HG02981 (cell line): Measurements from ENCODE around the gene LRP2.

Experiments used
- ATAC-seq: cut with Tn5 transposase; IDR thresholded peaks from one replicate; pipeline ENCODE4 v1.9.1; 2021; ENCODE audit warnings: mild to moderate bottlenecking, moderate library complexity; ENCODE audit not compliant: unreplicated experiment

LRP2 gene

GRCh38 chr2:169247211-169247610 is 115.1 kb downstream of the LRP2 start:
- ATAC-seq = no peak

- ATAC-seq = no peak
These were observed 121.9 kb downstream of the LRP2 start for GRCh38 chr2:169240405-169240804.

GRCh38 chr2:169237939-169238338 is 124.4 kb downstream of the LRP2 start:
- no peak for ATAC-seq

- ATAC-seq = no peak
These were observed 125.0 kb downstream of the LRP2 start for GRCh38 chr2:169237286-169237685.

GRCh38 chr2:169232551-169233154 is 129.7 kb downstream of the LRP2 start:
- no peak for ATAC-seq

GRCh38 chr2:169230204-169230603 is 132.1 kb downstream of the LRP2 start:
- no peak for ATAC-seq

GRCh38 chr2:169229590-169229989 is 132.7 kb downstream of the LRP2 start:
- ATAC-seq = no peak

- ATAC-seq = no peak
These were observed 136.4 kb downstream of the LRP2 start for GRCh38 chr2:169225906-169226305.

GRCh38 chr2:169225233-169225750 is 137.0 kb downstream of the LRP2 start:
- ATAC-seq = no peak

GRCh38 chr2:169222665-169223064 is 139.7 kb downstream of the LRP2 start:
- peak; percentile 62 for ATAC-seq

GRCh38 chr2:169221745-169222369 is 140.5 kb downstream of the LRP2 start:
- no peak for ATAC-seq

- no peak for ATAC-seq
These were observed 151.4 kb downstream of the LRP2 start for GRCh38 chr2:169210917-169211316.

GRCh38 chr2:169208026-169208425 is 154.3 kb downstream of the LRP2 start:
- ATAC-seq = no peak

GRCh38 chr2:169205176-169205575 is 157.2 kb downstream of the LRP2 start:
- ATAC-seq = no peak

GRCh38 chr2:169203952-169204351 is 158.4 kb downstream of the LRP2 start:
- ATAC-seq = no peak

GRCh38 chr2:169200756-169201155 is 161.6 kb downstream of the LRP2 start:
- ATAC-seq = no peak

GRCh38 chr2:169193618-169194017 is 168.7 kb downstream of the LRP2 start:
- ATAC-seq = no peak

GRCh38 chr2:169190197-169190775 is 172.0 kb downstream of the LRP2 start:
- no peak for ATAC-seq

- ATAC-seq = no peak
These were observed 173.2 kb downstream of the LRP2 start for GRCh38 chr2:169189132-169189531.

- ATAC-seq = no peak
These were observed 176.6 kb downstream of the LRP2 start for GRCh38 chr2:169185711-169186110.

- no peak for ATAC-seq
These were observed 178.3 kb downstream of the LRP2 start for GRCh38 chr2:169184074-169184473.

- ATAC-seq = no peak
These were observed 179.8 kb downstream of the LRP2 start for GRCh38 chr2:169182573-169182972.
